H7 (cell line): ENCODE results near the gene KRTAP6-2. TPM values are rescaled to one million over a fixed set of nuclear protein-coding genes. Genes with fewer than 3 reads are reported as not detected.

Source experiments
- DNase-seq: peaks from one replicate; pipeline ENCODE4 v3.0.0; 2012
- H3K27me3 ChIP-seq: 2 replicates; pipeline ENCODE4 v1.6.0; 2011; ENCODE audit warnings: mild to moderate bottlenecking, low read length; ENCODE audit not compliant: control insufficient read depth, insufficient read depth
- H3K36me3 ChIP-seq: replicated peaks from 2 replicates; pipeline ENCODE4 v1.5.1; 2011; ENCODE audit warnings: low read length; ENCODE audit not compliant: control insufficient read depth, insufficient read depth
- H3K4me3 ChIP-seq: 2 replicates; pipeline ENCODE4 v1.5.1; 2011; ENCODE audit warnings: low read depth, mild to moderate bottlenecking, control low read depth, low read length, moderate library complexity; ENCODE audit not compliant: insufficient read depth
- total RNA-seq: library from RNA; depleted of rRNA; stranded (reverse); fragments of >200 nt; shearing (Covaris generic); gene quantifications from 2 replicates; pipeline ENCODE4 v1.2.3, GENCODE V29; 2014; rRNA removed

KRTAP6-2 gene
- not detected in 2 replicates for total RNA-seq

GRCh38 chr21:30598802-30599201, at the start of gene KRTAP6-2:
Gene KRTAP6-2, minus strand, starts transcription at chr21:30598902. Its CDS starts 28 bp downstream, at chr21:30598874.
- DNase-seq: no peak
- Histone ChIP-seq H3K27me3 (no peaks in the 10 kb centered on the region), H3K36me3 (no peaks in the 10 kb centered on the region), H3K4me3 (no peak within 1 kb of the TSS)

- no peaks in the 10 kb centered on the region for H3K27me3 ChIP-seq
- no peaks in the 10 kb centered on the region for H3K36me3 ChIP-seq
- no peak for DNase-seq
- H3K4me3 ChIP-seq: no peak overlapping the region
Observed at GRCh38 chr21:30646904-30647414, 48.3 kb upstream of the KRTAP6-2 start.

- Histone ChIP-seq H3K27me3 (no peaks in the 10 kb centered on the region), H3K36me3 (no peaks in the 10 kb centered on the region), H3K4me3 (no peak within 1 kb of the TSS)
- no peak for DNase-seq
Observed at GRCh38 chr21:30642564-30642963, 43.9 kb upstream of the KRTAP6-2 start, which contains the start of gene KRTAP20-3. Gene KRTAP20-3, plus strand, starts transcription at chr21:30642864.

- DNase-seq: no peak
- Histone ChIP-seq H3K27me3 (no peaks in the 10 kb centered on the region), H3K4me3 (no peak overlapping the region), H3K36me3 (no peaks in the 10 kb centered on the region)
Observed at GRCh38 chr21:30638686-30639085, 40.0 kb upstream of the KRTAP6-2 start.

- no peak within 1 kb of the TSS for H3K4me3 ChIP-seq
- DNase-seq: no peak
- H3K36me3 ChIP-seq: no peaks in the 10 kb centered on the region
- no peaks in the 10 kb centered on the region for H3K27me3 ChIP-seq
Observed at GRCh38 chr21:30634906-30635305, 36.2 kb upstream of the KRTAP6-2 start, which contains the start of gene KRTAP20-2. Gene KRTAP20-2, plus strand, starts transcription at chr21:30635206. Its CDS starts 58 bp downstream, at chr21:30635264.

- no peak for DNase-seq
- Histone ChIP-seq H3K27me3 (no peaks in the 10 kb centered on the region), H3K36me3 (no peaks in the 10 kb centered on the region), H3K4me3 (no peak overlapping the region)
Observed at GRCh38 chr21:30629200-30629599, 30.5 kb upstream of the KRTAP6-2 start.

GRCh38 chr21:30628109-30628508, 29.4 kb upstream of the KRTAP6-2 start:
- no peaks in the 10 kb centered on the region for H3K27me3 ChIP-seq

GRCh38 chr21:30625449-30626165, 26.9 kb upstream of the KRTAP6-2 start:
- Histone ChIP-seq H3K27me3 (no peaks in the 10 kb centered on the region), H3K4me3 (no peak overlapping the region), H3K36me3 (no peaks in the 10 kb centered on the region)
- no peak for DNase-seq

More at GRCh38 chr21:30628109-30628508, 29.4 kb upstream of the KRTAP6-2 start:
- DNase-seq: no peak
- no peak overlapping the region for H3K4me3 ChIP-seq
- no peaks in the 10 kb centered on the region for H3K36me3 ChIP-seq

GRCh38 chr21:30623362-30623761, 24.7 kb upstream of the KRTAP6-2 start:
- no peaks in the 10 kb centered on the region for H3K27me3 ChIP-seq
- H3K36me3 ChIP-seq: no peaks in the 10 kb centered on the region
- H3K4me3 ChIP-seq: no peak overlapping the region
- DNase-seq: no peak

- Histone ChIP-seq H3K4me3 (no peak within 1 kb of the TSS), H3K27me3 (no peaks in the 10 kb centered on the region), H3K36me3 (no peaks in the 10 kb centered on the region)
- no peak for DNase-seq
Observed at GRCh38 chr21:30620522-30620921, 21.8 kb upstream of the KRTAP6-2 start, which contains the start of gene KRTAP20-4. Gene KRTAP20-4, plus strand, starts transcription at chr21:30620627.

- no peak overlapping the region for H3K4me3 ChIP-seq
- DNase-seq: no peak
- H3K36me3 ChIP-seq: no peaks in the 10 kb centered on the region
- no peaks in the 10 kb centered on the region for H3K27me3 ChIP-seq
Observed at GRCh38 chr21:30620080-30620479, 21.4 kb upstream of the KRTAP6-2 start.

GRCh38 chr21:30616125-30616524, 17.4 kb upstream of the KRTAP6-2 start, which contains the start of gene KRTAP20-1:
Gene KRTAP20-1, plus strand, starts transcription at chr21:30616425. Its CDS starts 30 bp downstream, at chr21:30616455.
- H3K27me3 ChIP-seq: no peaks in the 10 kb centered on the region
- H3K4me3 ChIP-seq: no peak within 1 kb of the TSS
- no peaks in the 10 kb centered on the region for H3K36me3 ChIP-seq
- DNase-seq: no peak

GRCh38 chr21:30615199-30615598, 16.5 kb upstream of the KRTAP6-2 start:
- Histone ChIP-seq H3K4me3 (no peak overlapping the region), H3K36me3 (no peaks in the 10 kb centered on the region), H3K27me3 (no peaks in the 10 kb centered on the region)
- no peak for DNase-seq

GRCh38 chr21:30613836-30614235, 15.1 kb upstream of the KRTAP6-2 start, which contains the start of gene KRTAP6-1:
Gene KRTAP6-1, minus strand, starts transcription at chr21:30613930. Its CDS starts 26 bp downstream, at chr21:30613904.
- no peaks in the 10 kb centered on the region for H3K36me3 ChIP-seq
- H3K4me3 ChIP-seq: no peak within 1 kb of the TSS
- DNase-seq: no peak
- H3K27me3 ChIP-seq: no peaks in the 10 kb centered on the region

- H3K36me3 ChIP-seq: no peaks in the 10 kb centered on the region
- no peak overlapping the region for H3K4me3 ChIP-seq
- H3K27me3 ChIP-seq: no peaks in the 10 kb centered on the region
- no peak for DNase-seq
Observed at GRCh38 chr21:30612132-30612531, 13.4 kb upstream of the KRTAP6-2 start.
